H1 (cell line): Measurements from ENCODE around the gene PYGB. TPM values are rescaled to one million over a fixed set of nuclear protein-coding genes. Genes with fewer than 3 reads are reported as not detected.

Experiments
- CTCF ChIP-seq, 3 experiments: IDR thresholded peaks; 1 replicate in 2 of 3; 2 replicates in 1 of 3; pipeline versions ENCODE4 v1.5.1 to v1.6.1; 2011; ENCODE audit warnings: low read length in 3 of 3, mild to moderate bottlenecking in 3 of 3, inconsistent platforms in 2 of 3, low read depth in 1 of 3, moderate library complexity in 1 of 3; ENCODE audit not compliant: insufficient read depth in 1 of 3; ENCODE audit errors: control extremely low read depth in 1 of 3
- FOSL1 ChIP-seq: IDR thresholded peaks from 2 replicates; pipeline ENCODE4 v1.6.1; 2011; ENCODE audit warnings: mild to moderate bottlenecking, low read depth, low read length, moderate library complexity; ENCODE audit not compliant: insufficient read depth
- GABPA ChIP-seq: IDR thresholded peaks from 2 replicates; pipeline ENCODE4 v1.6.1; 2011; ENCODE audit warnings: mild to moderate bottlenecking, low read length, moderate library complexity, borderline replicate concordance; ENCODE audit not compliant: insufficient read depth
- MAFK ChIP-seq: IDR thresholded peaks from 2 replicates; pipeline ENCODE4 v1.6.1; 2012; ENCODE audit warnings: low read depth, mild to moderate bottlenecking, improper control_type of control experiment, low read length
- MAX ChIP-seq: IDR thresholded peaks from 2 replicates; pipeline ENCODE4 v1.6.1; 2012; ENCODE audit warnings: inconsistent platforms
- NRF1 ChIP-seq: IDR thresholded peaks from 2 replicates; pipeline ENCODE4 v1.6.1; 2011; ENCODE audit warnings: mild to moderate bottlenecking, low read depth, low read length, improper control_type of control experiment
- POU5F1 ChIP-seq: IDR thresholded peaks from 2 replicates; pipeline ENCODE4 v1.6.1; 2011; ENCODE audit warnings: low read depth, mild to moderate bottlenecking, low read length, moderate library complexity
- RNF2 ChIP-seq: fragments of 200-900, 300-1000 bp; sonication (generic); IDR thresholded peaks from 2 replicates; pipeline ENCODE4 v1.7.1; 2016; ENCODE audit warnings: borderline replicate concordance, low read depth, mild to moderate bottlenecking, antibody characterized with exemption, low read length; ENCODE audit not compliant: poor library complexity, severe bottlenecking; ENCODE audit errors: missing control alignments
- SIX5 ChIP-seq: IDR thresholded peaks from 2 replicates; pipeline ENCODE4 v1.6.1; 2011; ENCODE audit warnings: mild to moderate bottlenecking, low read depth, low read length
- SP2 ChIP-seq: IDR thresholded peaks from 2 replicates; pipeline ENCODE4 v1.6.1; 2012; ENCODE audit warnings: mild to moderate bottlenecking, low read length, inconsistent platforms
- SUZ12 ChIP-seq: fragments of 200-600 bp; sonication (generic); IDR thresholded peaks from 2 replicates; pipeline ENCODE4 v1.6.1; 2012; ENCODE audit warnings: mild to moderate bottlenecking, inconsistent platforms, low read length, moderate library complexity, mixed read lengths
- TAF7 ChIP-seq: optimal IDR thresholded peaks from 2 replicates; pipeline ENCODE3; 2011; ENCODE audit warnings: low read depth, mild to moderate bottlenecking, inconsistent platforms, low read length, moderate library complexity, borderline replicate concordance
- TBP ChIP-seq: IDR thresholded peaks from 2 replicates; pipeline ENCODE4 v1.6.1; 2011; ENCODE audit warnings: low read depth, low read length, improper control_type of control experiment
- TEAD4 ChIP-seq: IDR thresholded peaks from 2 replicates; pipeline ENCODE4 v1.6.1; 2012; ENCODE audit warnings: low read depth, low read length, inconsistent platforms, mixed read lengths
- polyA plus RNA-seq, 7 experiments: library from polyadenylated mRNA; depleted of rRNA in 3 of 7; stranded (reverse) in 5 of 7; unstranded in 2 of 7; fragments of >200 nt in 5 of 7; fragments of 200-250 nt in 2 of 7; gene quantifications; 1 replicate in 5 of 7; 2 replicates in 1 of 7; 4 replicates in 1 of 7; pipeline versions ENCODE4 v1.2.1 to v1.2.3, GENCODE V29; 2011 to 2013; ENCODE audit warnings: missing spikeins in 2 of 7, mixed read lengths in 2 of 7
- total RNA-seq: library from RNA; stranded (reverse); fragmentation: NEBNext Ultra II Directional; extraction: Animal tissue kit (Norgen Biotek cat#: 25700); gene quantifications from 2 replicates; pipeline ENCODE4 v1.2.1, GENCODE V29; 2021

PYGB gene
- total and polyA plus RNA-seq, 2 of the 8 experiments (the other 6 are each of a cell fraction or from before 2014, with no cell fraction given), result 26.6 to 56.0 TPM

- no peak for TF ChIP-seq RNF2
- no peak for TF ChIP-seq SUZ12
- no peak for TF ChIP-seq SP2
- TF ChIP-seq TEAD4, result no peak
- no peak for TF ChIP-seq MAFK
- TF ChIP-seq NRF1, result no peak
- TF ChIP-seq TAF7, result no peak
- peak in 2 of 3 experiments; percentile 27 to 35; a peak in 2 of 4 replicates for TF ChIP-seq CTCF (IDR thresholded peaks at IDR 0.05; ENCODE audit: control extremely low read depth in 1 of 3, insufficient read depth in 1 of 3, low read depth in 1 of 3, low read length in 3 of 3)
- no peak for TF ChIP-seq GABPA
- TF ChIP-seq MAX, result no peak
- TF ChIP-seq SIX5, result no peak
- TF ChIP-seq TBP, result no peak
- no peak for TF ChIP-seq POU5F1
- no peak for TF ChIP-seq FOSL1
- TF ChIP-seq, all 59 proteins: peak for 4
Measured at GRCh38 chr20:25296094-25297093, 48.5 kb downstream of the PYGB start (continued).
